Neuronal stem cell (in vitro differentiated cells): ENCODE data around the gene AMOT.

Experiments used
- DNase-seq: peaks from one replicate; pipeline ENCODE4 v3.0.0-alpha.2; 2013; ENCODE audit warnings: low spot score
- H2AFZ ChIP-seq: one replicate; pipeline ENCODE4 v1.6.1; 2013; ENCODE audit warnings: mild to moderate bottlenecking, low read length, inconsistent platforms
- H2AK5ac ChIP-seq: 2 replicates; pipeline ENCODE4 v1.6.1; 2013; ENCODE audit warnings: low read depth, mild to moderate bottlenecking, inconsistent platforms, low read length, moderate library complexity, mixed read lengths
- H2BK120ac ChIP-seq: 2 replicates; pipeline ENCODE4 v1.6.1; 2013; ENCODE audit warnings: low read depth, mild to moderate bottlenecking, inconsistent platforms, low read length, moderate library complexity, mixed read lengths
- H2BK12ac ChIP-seq: one replicate; pipeline ENCODE4 v1.6.1; 2013; ENCODE audit warnings: low read length, inconsistent platforms
- H2BK15ac ChIP-seq: 2 replicates; pipeline ENCODE4 v1.6.1; 2013; ENCODE audit warnings: mild to moderate bottlenecking, low read length, inconsistent platforms, mixed read lengths
- H2BK5ac ChIP-seq: one replicate; pipeline ENCODE4 v1.6.1; 2013; ENCODE audit warnings: inconsistent platforms, mild to moderate bottlenecking, low read length, moderate library complexity
- H3K14ac ChIP-seq: one replicate; pipeline ENCODE4 v1.6.1; 2013; ENCODE audit warnings: low read length, inconsistent platforms
- H3K18ac ChIP-seq: 2 replicates; pipeline ENCODE4 v1.6.1; 2013; ENCODE audit warnings: low read length, inconsistent platforms
- H3K23ac ChIP-seq: 2 replicates; pipeline ENCODE4 v1.6.1; 2013; ENCODE audit warnings: low read depth, mild to moderate bottlenecking, mixed read lengths, low read length, inconsistent platforms; ENCODE audit not compliant: poor library complexity
- H3K27ac ChIP-seq: replicated peaks from 3 replicates; pipeline ENCODE4 v1.5.1; 2013; ENCODE audit warnings: low read length, inconsistent platforms
- H3K27me3 ChIP-seq, 3 experiments: 2 replicates each; pipeline ENCODE4 v1.6.1; 2013; ENCODE audit warnings: low read length in 3 of 3, mild to moderate bottlenecking in 2 of 3, inconsistent platforms in 1 of 3, low read depth in 1 of 3, mixed read lengths in 1 of 3, moderate library complexity in 1 of 3; ENCODE audit not compliant: control insufficient read depth in 3 of 3, insufficient read depth in 3 of 3
- H3K36me3 ChIP-seq, 2 donors: replicated peaks in 1 of 2; 2 replicates each; pipeline ENCODE4 v1.6.1; 2013; ENCODE audit warnings: low read length in 2 of 2; ENCODE audit not compliant: control insufficient read depth in 2 of 2, insufficient read depth in 2 of 2
- H3K4ac ChIP-seq: 2 replicates; pipeline ENCODE4 v1.6.1; 2013; ENCODE audit warnings: inconsistent platforms, mild to moderate bottlenecking, low read length, moderate library complexity
- H3K4me1 ChIP-seq, 2 donors: 1 replicate in 1 of 2; 2 replicates in 1 of 2; pipeline ENCODE4 v1.6.1; 2013; ENCODE audit warnings: low read length in 2 of 2, low read depth in 1 of 2; ENCODE audit not compliant: control insufficient read depth in 2 of 2, insufficient read depth in 1 of 2
- H3K4me2 ChIP-seq: one replicate; pipeline ENCODE4 v1.6.1; 2013; ENCODE audit warnings: mild to moderate bottlenecking, low read length, inconsistent platforms; ENCODE audit not compliant: insufficient read depth, poor library complexity, severe bottlenecking
- H3K4me3 ChIP-seq, 2 donors: 2 replicates each; pipeline ENCODE4 v1.5.1; 2013; ENCODE audit warnings: low read length in 2 of 2, mild to moderate bottlenecking in 2 of 2, inconsistent platforms in 1 of 2, moderate library complexity in 1 of 2
- H3K79me1 ChIP-seq: one replicate; pipeline ENCODE4 v1.6.1; 2013; ENCODE audit warnings: low read depth, mild to moderate bottlenecking, inconsistent platforms, low read length, moderate library complexity
- H3K9ac ChIP-seq: one replicate; pipeline ENCODE4 v1.6.1; 2013; ENCODE audit warnings: mild to moderate bottlenecking, low read depth, low read length, inconsistent platforms; ENCODE audit not compliant: poor library complexity
- H3K9me3 ChIP-seq, 2 donors: replicated peaks in 1 of 2; 2 replicates each; pipeline versions ENCODE3 to v1.6.1; 2013; ENCODE audit warnings: low read length in 2 of 2, mild to moderate bottlenecking in 2 of 2, inconsistent platforms in 1 of 2, low read depth in 1 of 2, mixed read lengths in 1 of 2, moderate library complexity in 1 of 2; ENCODE audit not compliant: control insufficient read depth in 2 of 2, insufficient read depth in 1 of 2
- H4K8ac ChIP-seq: one replicate; pipeline ENCODE4 v1.6.1; 2013; ENCODE audit warnings: low read depth, mild to moderate bottlenecking, inconsistent platforms, low read length, moderate library complexity
- H4K91ac ChIP-seq: one replicate; pipeline ENCODE4 v1.6.1; 2013; ENCODE audit warnings: low read length, low read depth, mild to moderate bottlenecking, inconsistent platforms; ENCODE audit not compliant: poor library complexity
- WGBS, 2 donors: extraction: QIAGEN DNeasy Blood & Tissue Kit; methylation state at CpG; one replicate each; pipeline ENCODE4 v1.1.7; 2013; ENCODE audit warnings: missing lambda C conversion rate in 2 of 2, mixed read lengths in 1 of 2; ENCODE audit not compliant: insufficient read length in 2 of 2, insufficient replicate concordance in 1 of 2; ENCODE audit errors: extremely low coverage in 2 of 2; 5-methylcytosine and 5-hydroxymethylcytosine counted together

AMOT gene

DNA sequence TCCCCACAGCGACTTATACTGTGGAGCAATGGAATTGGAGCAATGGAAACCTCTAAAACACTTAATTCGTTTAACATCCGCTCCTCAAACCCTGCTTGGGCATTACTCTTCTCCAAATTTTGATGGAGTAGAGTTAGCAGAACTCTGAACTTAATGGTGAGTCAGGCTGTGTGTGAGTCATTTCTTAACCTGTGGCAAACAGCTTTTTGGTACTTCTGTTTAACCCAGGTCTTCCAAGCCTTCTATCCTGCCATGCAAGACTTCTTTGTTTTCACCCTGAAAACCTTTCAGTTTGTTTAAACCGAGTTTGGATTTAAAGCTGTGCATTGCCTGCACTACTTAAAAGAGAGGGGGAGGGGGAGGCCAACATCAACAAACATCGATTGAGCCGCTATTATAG, 3.6 kb upstream of the AMOT start:
- no peak overlapping the region for H3K4me3 ChIP-seq
- H3K27me3 ChIP-seq = peaks cover 0 to 7% (median 0%) of the 10 kb centered on the region in 3 experiments
- H3K23ac ChIP-seq = no peak overlapping the region
- no peak overlapping the region for H2BK12ac ChIP-seq
- no peak overlapping the region for H2BK120ac ChIP-seq
- no peaks in the 10 kb centered on the region for H3K9me3 ChIP-seq
- H4K8ac ChIP-seq = no peak overlapping the region
- no peak overlapping the region for H2AFZ ChIP-seq
- no CpG with 5 or more reads among the region's 6 CpGs for WGBS, 2 donors
- peaks cover 4% of the 10 kb centered on the region in 2 donors for H3K4me1 ChIP-seq
- no peak overlapping the region for H3K9ac ChIP-seq
- no peaks in the 10 kb centered on the region for H3K36me3 ChIP-seq
- no peak overlapping the region for H3K27ac ChIP-seq
- no peak overlapping the region for H3K18ac ChIP-seq
- no peak overlapping the region for H2AK5ac ChIP-seq
- H3K4me2 ChIP-seq = no peak overlapping the region
- no peak for DNase-seq
- no peak overlapping the region for H2BK5ac ChIP-seq
- no peak overlapping the region for H3K4ac ChIP-seq
- no peaks in the 10 kb centered on the region for H3K79me1 ChIP-seq
- no peak overlapping the region for H4K91ac ChIP-seq
- no peak overlapping the region for H2BK15ac ChIP-seq
- no peak overlapping the region for H3K14ac ChIP-seq

DNA sequence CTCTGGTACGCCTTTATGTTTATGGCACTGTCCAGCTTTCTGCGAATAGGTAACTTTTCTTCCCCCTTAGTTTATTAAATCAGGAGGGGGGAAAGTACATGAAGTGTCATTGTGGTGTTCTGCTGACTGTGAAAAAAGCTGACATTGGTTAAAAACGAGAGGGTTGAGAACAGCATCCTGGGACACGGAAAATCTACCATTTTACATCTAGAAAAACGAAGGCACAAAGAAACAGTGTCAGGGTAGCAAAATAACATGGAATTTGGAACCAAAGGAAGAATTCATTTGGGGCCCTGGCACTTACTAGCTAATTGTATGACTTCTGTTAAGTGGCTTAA, 1.2 kb upstream of the AMOT start:
- no peak overlapping the region for H2BK12ac ChIP-seq
- H3K79me1 ChIP-seq = no peaks in the 10 kb centered on the region
- no peak overlapping the region for H3K27ac ChIP-seq
- no peak overlapping the region for H3K9ac ChIP-seq
- peak overlapping the region in 1 of 2 donors; percentile 51 for H3K4me3 ChIP-seq
- H3K14ac ChIP-seq = no peak overlapping the region
- H3K9me3 ChIP-seq = no peaks in the 10 kb centered on the region
- no peak overlapping the region for H2BK15ac ChIP-seq
- no CpG with 5 or more reads among the region's 5 CpGs for WGBS, 2 donors
- H4K8ac ChIP-seq = no peak overlapping the region
- H2AFZ ChIP-seq = peak overlapping the region; percentile 89
- DNase-seq = no peak
- H3K18ac ChIP-seq = no peak overlapping the region
- H3K27me3 ChIP-seq = peaks cover 0 to 7% (median 0%) of the 10 kb centered on the region in 3 experiments
- no peak overlapping the region for H3K23ac ChIP-seq
- H4K91ac ChIP-seq = no peak overlapping the region
- no peak overlapping the region for H2AK5ac ChIP-seq
- peak overlapping the region; percentile 45 for H3K4me2 ChIP-seq
- peaks cover 4% of the 10 kb centered on the region in 2 donors for H3K4me1 ChIP-seq
- no peaks in the 10 kb centered on the region for H3K36me3 ChIP-seq
- no peak overlapping the region for H2BK120ac ChIP-seq
- no peak overlapping the region for H2BK5ac ChIP-seq
- no peak overlapping the region for H3K4ac ChIP-seq

DNA sequence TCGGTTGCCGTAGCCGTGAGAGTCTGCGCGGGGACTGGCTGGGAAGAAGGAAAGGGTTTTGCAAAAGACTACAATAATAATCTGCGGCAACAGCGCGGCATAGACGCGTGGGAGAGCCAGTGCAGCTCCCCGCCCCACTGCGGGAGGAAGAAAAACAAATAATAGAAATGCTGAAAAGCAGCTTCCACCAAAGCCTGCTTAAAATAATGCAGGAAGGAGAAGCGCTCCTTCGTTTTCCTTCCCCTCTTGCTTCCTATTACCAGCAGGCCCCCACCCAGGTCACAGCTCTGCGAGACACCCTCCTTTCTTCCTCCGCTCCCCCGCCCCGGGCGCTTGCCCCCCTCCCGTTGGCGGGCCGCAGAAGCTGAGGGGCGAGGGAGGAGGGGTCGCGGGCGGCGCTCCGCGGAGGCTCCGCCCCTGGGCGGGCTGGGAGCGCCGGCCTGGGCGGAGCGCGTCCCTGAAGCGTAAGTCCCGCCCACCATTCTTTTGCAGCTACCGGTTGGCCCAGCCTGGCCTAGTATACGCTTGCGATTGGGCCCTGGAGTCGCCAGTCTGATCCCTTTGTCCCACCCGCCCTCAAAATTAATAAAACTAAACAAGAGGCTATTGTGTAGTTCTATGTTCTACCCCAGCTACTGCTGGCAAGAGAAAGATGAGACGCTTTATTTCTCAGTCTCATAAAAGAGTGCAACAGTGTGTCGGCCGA, 636 bp upstream of the AMOT start:
- Histone ChIP-seq H3K4me3 (peak overlapping the region; percentile 66 to 81), H3K9ac (no peak overlapping the region), H3K4me2 (peak overlapping the region; percentile 52), H4K8ac (no peak overlapping the region), H3K27ac (peak overlapping the region; percentile 52), H3K4ac (no peak overlapping the region), H2BK5ac (no peak overlapping the region), H3K14ac (no peak overlapping the region), H3K4me1 (peaks cover 4% of the 10 kb centered on the region in 2 donors), H2BK120ac (no peak overlapping the region), H2BK15ac (no peak overlapping the region), H3K9me3 (no peaks in the 10 kb centered on the region), H3K79me1 (no peaks in the 10 kb centered on the region), H2BK12ac (no peak overlapping the region), H2AK5ac (no peak overlapping the region), H3K27me3 (peaks cover 0 to 7% (median 0%) of the 10 kb centered on the region in 3 experiments), H3K18ac (peak overlapping the region; percentile 27), H3K36me3 (no peaks in the 10 kb centered on the region), H3K23ac (no peak overlapping the region), H4K91ac (no peak overlapping the region), H2AFZ (peak overlapping the region; percentile 89)
- peak; percentile 73 for DNase-seq
- no CpG with 5 or more reads among the region's 46 CpGs for WGBS, 2 donors

DNA sequence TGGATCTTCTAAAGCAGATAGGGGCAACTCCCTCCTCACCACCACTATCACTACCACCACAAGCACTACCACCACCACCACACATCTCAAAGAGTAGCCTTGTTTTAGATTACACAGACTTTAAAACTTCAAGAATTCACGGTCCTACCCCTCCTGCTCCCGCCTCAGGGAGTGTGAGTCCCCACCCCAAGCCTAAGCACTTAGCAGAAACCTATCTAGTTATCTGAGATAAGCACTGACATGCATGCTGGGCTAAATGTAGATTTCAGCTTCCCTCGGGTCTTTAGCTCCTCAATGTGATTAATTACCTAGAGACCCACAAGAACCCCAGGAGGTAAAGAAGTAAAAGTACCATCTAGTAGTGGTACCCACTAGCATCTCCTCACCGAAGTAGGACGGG, 775 bp downstream of the AMOT start:
- no peak overlapping the region for H4K91ac ChIP-seq
- no peak overlapping the region for H2AK5ac ChIP-seq
- H3K4me3 ChIP-seq = peak overlapping the region; percentile 66 to 80
- H3K9me3 ChIP-seq = no peaks in the 10 kb centered on the region
- no peak overlapping the region for H3K18ac ChIP-seq
- DNase-seq = no peak
- H2AFZ ChIP-seq = peak overlapping the region; percentile 88
- H2BK12ac ChIP-seq = no peak overlapping the region
- no peak overlapping the region for H3K9ac ChIP-seq
- no peak overlapping the region for H2BK15ac ChIP-seq
- H3K14ac ChIP-seq = no peak overlapping the region
- no peak overlapping the region for H2BK120ac ChIP-seq
- H3K4me2 ChIP-seq = peak overlapping the region; percentile 54
- peaks cover 6 to 7% of the 10 kb centered on the region in 2 donors for H3K4me1 ChIP-seq
- H2BK5ac ChIP-seq = no peak overlapping the region
- H3K79me1 ChIP-seq = no peaks in the 10 kb centered on the region
- no peak overlapping the region for H4K8ac ChIP-seq
- H3K23ac ChIP-seq = no peak overlapping the region
- H3K27ac ChIP-seq = no peak overlapping the region
- H3K27me3 ChIP-seq = peaks cover 0 to 7% (median 0%) of the 10 kb centered on the region in 3 experiments
- no peaks in the 10 kb centered on the region for H3K36me3 ChIP-seq
- H3K4ac ChIP-seq = no peak overlapping the region
- no CpG with 5 or more reads among the region's 5 CpGs for WGBS, 2 donors
